Adipocyte (in vitro differentiated cells): ENCODE results near the gene PLCB4.

Experiments
- DNase-seq: peaks from one replicate; pipeline ENCODE4 v3.0.0-alpha.2; 2015; ENCODE audit warnings: low read depth
- H3K27me3 ChIP-seq: replicated peaks from 2 replicates; pipeline ENCODE4 v1.7.0; 2013; ENCODE audit warnings: mild to moderate bottlenecking, low read length, moderate library complexity; ENCODE audit not compliant: control insufficient read depth, insufficient read depth
- H3K36me3 ChIP-seq: 2 replicates; pipeline ENCODE4 v1.7.0; 2013; ENCODE audit warnings: low read length, mild to moderate bottlenecking, moderate library complexity; ENCODE audit not compliant: control insufficient read depth, insufficient read depth, severe bottlenecking
- H3K4me1 ChIP-seq: 2 replicates; pipeline ENCODE4 v1.7.0; 2013; ENCODE audit warnings: mild to moderate bottlenecking, low read length, moderate library complexity; ENCODE audit not compliant: control insufficient read depth, insufficient read depth
- H3K4me3 ChIP-seq: 2 replicates; pipeline ENCODE4 v1.7.0; 2013; ENCODE audit warnings: mild to moderate bottlenecking, low read length, moderate library complexity
- H3K9ac ChIP-seq: 2 replicates; pipeline ENCODE4 v1.7.0; 2013; ENCODE audit warnings: mild to moderate bottlenecking, low read length, moderate library complexity
- H3K9me3 ChIP-seq: 2 replicates; pipeline ENCODE4 v1.7.0; 2013; ENCODE audit warnings: mild to moderate bottlenecking, low read length, moderate library complexity; ENCODE audit not compliant: control insufficient read depth

The PLCB4 gene

GRCh38 chr20:9499126-9499899 is 430.4 kb downstream of the PLCB4 start:
- Histone ChIP-seq H3K9ac (no peak overlapping the region), H3K36me3 (no peaks in the 10 kb centered on the region), H3K27me3 (peaks cover 24% of the 10 kb centered on the region), H3K4me3 (no peak overlapping the region), H3K4me1 (peaks cover 3% of the 10 kb centered on the region), H3K9me3 (no peaks in the 10 kb centered on the region)
- DNase-seq = no peak

GRCh38 chr20:9500121-9500520 is 431.2 kb downstream of the PLCB4 start:
- Histone ChIP-seq H3K9me3 (no peaks in the 10 kb centered on the region), H3K4me3 (no peak overlapping the region), H3K27me3 (peaks cover 31% of the 10 kb centered on the region), H3K4me1 (no peaks in the 10 kb centered on the region), H3K36me3 (no peaks in the 10 kb centered on the region), H3K9ac (no peak overlapping the region)
- no peak for DNase-seq

- peaks cover 2% of the 10 kb centered on the region for H3K4me1 ChIP-seq
These were observed 432.6 kb downstream of the PLCB4 start for GRCh38 chr20:9501473-9501872.

GRCh38 chr20:9503526-9504245 is 434.8 kb downstream of the PLCB4 start:
- Histone ChIP-seq H3K36me3 (no peaks in the 10 kb centered on the region), H3K4me3 (no peak overlapping the region), H3K4me1 (peaks cover 9% of the 10 kb centered on the region), H3K9ac (no peak overlapping the region), H3K9me3 (no peaks in the 10 kb centered on the region), H3K27me3 (peaks cover 58% of the 10 kb centered on the region)
- peak; percentile 23 for DNase-seq

More at GRCh38 chr20:9501473-9501872, 432.6 kb downstream of the PLCB4 start:
- peaks cover 36% of the 10 kb centered on the region for H3K27me3 ChIP-seq
- no peaks in the 10 kb centered on the region for H3K36me3 ChIP-seq
- no peak overlapping the region for H3K9ac ChIP-seq
- no peaks in the 10 kb centered on the region for H3K9me3 ChIP-seq
- no peak overlapping the region for H3K4me3 ChIP-seq
- DNase-seq = no peak

- DNase-seq = no peak
- Histone ChIP-seq H3K4me1 (peaks cover 9% of the 10 kb centered on the region), H3K27me3 (peaks cover 74% of the 10 kb centered on the region), H3K4me3 (peak overlapping the region; percentile 47), H3K9me3 (no peaks in the 10 kb centered on the region), H3K9ac (no peak overlapping the region), H3K36me3 (no peaks in the 10 kb centered on the region)
These were observed 437.5 kb downstream of the PLCB4 start for GRCh38 chr20:9506280-9506821.

- peak overlapping the region; percentile 47 for H3K4me3 ChIP-seq
- H3K36me3 ChIP-seq = no peaks in the 10 kb centered on the region
- H3K27me3 ChIP-seq = peaks cover 78% of the 10 kb centered on the region
- peaks cover 9% of the 10 kb centered on the region for H3K4me1 ChIP-seq
- DNase-seq = no peak
- H3K9me3 ChIP-seq = no peaks in the 10 kb centered on the region
- H3K9ac ChIP-seq = no peak overlapping the region
These were observed 438.1 kb downstream of the PLCB4 start for GRCh38 chr20:9506964-9507369.

GRCh38 chr20:9507544-9508239 is 438.8 kb downstream of the PLCB4 start:
- Histone ChIP-seq H3K9me3 (no peaks in the 10 kb centered on the region), H3K36me3 (no peaks in the 10 kb centered on the region), H3K4me1 (peaks cover 9% of the 10 kb centered on the region), H3K4me3 (no peak overlapping the region), H3K9ac (no peak overlapping the region), H3K27me3 (peaks cover 78% of the 10 kb centered on the region)
- DNase-seq = no peak

GRCh38 chr20:9508240-9508661 is 439.4 kb downstream of the PLCB4 start:
- Histone ChIP-seq H3K36me3 (no peaks in the 10 kb centered on the region), H3K9me3 (no peaks in the 10 kb centered on the region), H3K4me3 (no peak overlapping the region), H3K9ac (no peak overlapping the region), H3K4me1 (peaks cover 9% of the 10 kb centered on the region), H3K27me3 (peaks cover 77% of the 10 kb centered on the region)
- no peak for DNase-seq

GRCh38 chr20:9508696-9509178 is 439.9 kb downstream of the PLCB4 start:
- Histone ChIP-seq H3K4me1 (peaks cover 9% of the 10 kb centered on the region), H3K9me3 (no peaks in the 10 kb centered on the region), H3K36me3 (no peaks in the 10 kb centered on the region), H3K9ac (no peak overlapping the region), H3K27me3 (peaks cover 72% of the 10 kb centered on the region), H3K4me3 (no peak overlapping the region)
- DNase-seq = no peak

- Histone ChIP-seq H3K36me3 (no peaks in the 10 kb centered on the region), H3K9me3 (no peaks in the 10 kb centered on the region), H3K4me3 (no peak overlapping the region), H3K27me3 (peaks cover 77% of the 10 kb centered on the region), H3K4me1 (peaks cover 9% of the 10 kb centered on the region), H3K9ac (no peak overlapping the region)
- DNase-seq = no peak
These were observed 440.4 kb downstream of the PLCB4 start for GRCh38 chr20:9509246-9509645.

- H3K9me3 ChIP-seq = no peaks in the 10 kb centered on the region
- H3K27me3 ChIP-seq = peaks cover 86% of the 10 kb centered on the region
- no peaks in the 10 kb centered on the region for H3K36me3 ChIP-seq
- H3K4me3 ChIP-seq = no peak overlapping the region
- no peak for DNase-seq
- no peak overlapping the region for H3K9ac ChIP-seq
- H3K4me1 ChIP-seq = peaks cover 17% of the 10 kb centered on the region
These were observed 442.0 kb downstream of the PLCB4 start for GRCh38 chr20:9510911-9511310.
